Adrenal gland (tissue), 12 donors: Measurements from ENCODE around the gene TEAD1. TPM values are rescaled to one million over a fixed set of nuclear protein-coding genes. Genes with fewer than 3 reads are reported as not detected.

Experiments used
- DNase-seq, 7 donors: peaks; one replicate each; pipeline ENCODE4 v3.0.0-alpha.2; 2019 to 2020
- H3K27ac ChIP-seq, 5 donors: fragments of 200-600 bp; sonication (generic) in 4 of 5; 1 replicate in 3 of 5; 2 replicates in 2 of 5; pipeline versions ENCODE4 v1.5.1 to v1.8.0; 2016 to 2020; ENCODE audit warnings: mild to moderate bottlenecking in 1 of 5
- H3K27me3 ChIP-seq: fragments of 200-600 bp; 2 replicates; pipeline ENCODE4 v1.8.0; 2021
- H3K36me3 ChIP-seq, 2 donors: fragments of 200-600 bp; replicated peaks in 1 of 2; 1 replicate in 1 of 2; 2 replicates in 1 of 2; pipeline versions ENCODE4 v1.5.1 to v1.8.0; 2018 to 2022
- H3K4me1 ChIP-seq, 2 donors: fragments of 200-600 bp; replicated peaks in 1 of 2; 1 replicate in 1 of 2; 2 replicates in 1 of 2; pipeline versions ENCODE4 v1.5.1 to v1.8.0; 2018 to 2021
- H3K4me3 ChIP-seq, 4 donors: fragments of 200-600 bp; sonication (generic) in 3 of 4; one replicate each; pipeline ENCODE4 v1.5.1; 2016 to 2018
- H3K9me3 ChIP-seq, 3 donors: fragments of 200-600 bp; sonication (generic) in 1 of 3; replicated peaks in 1 of 3; 1 replicate in 2 of 3; 2 replicates in 1 of 3; pipeline versions ENCODE4 v1.5.1 to v1.8.0; 2016 to 2021
- CTCF ChIP-seq, 6 experiments: fragments of 450-650 bp in 4 of 6; fragments of 200-600 bp in 2 of 6; sonication (generic) in 1 of 6; IDR thresholded peaks; 1 replicate in 5 of 6; 2 replicates in 1 of 6; pipeline versions ENCODE4 v1.5.1 to v1.8.0; 2016 to 2021; ENCODE audit warnings: antibody characterized with exemption in 6 of 6, mild to moderate bottlenecking in 2 of 6, moderate library complexity in 1 of 6
- POLR2A ChIP-seq, 2 donors: fragments of 450-650 bp; IDR thresholded peaks; one replicate each; pipeline ENCODE4 v1.6.1; 2017; ENCODE audit warnings: antibody characterized with exemption in 2 of 2, mild to moderate bottlenecking in 2 of 2, moderate library complexity in 1 of 2
- WGBS, 4 donors: extraction: QIAGEN DNeasy Blood & Tissue Kit in 2 of 4; methylation state at CpG; one replicate each; pipeline versions ENCODE4 v1.1.5 to v1.1.7; 2013 to 2017; 5-methylcytosine and 5-hydroxymethylcytosine counted together
- intact Hi-C, 2 donors: fragments of 100-400 bp; cut with DNase I; formaldehyde crosslinking; loops; one replicate each; pipeline versions ENCODE4 v1.14.1 to v1.15.0; 2022 to 2023
- polyA plus RNA-seq, 3 donors: library from polyadenylated mRNA; stranded (reverse); fragments of 200-250 nt in 2 of 3; fragments of 350-450 nt in 1 of 3; fragmentation: Illumina TruSeq in 1 of 3; extraction: RNeasy Lipid Tissue Mini Kit (QIAGEN cat#74804) in 1 of 3; gene quantifications; one replicate each; pipeline ENCODE4 v1.2.3, GENCODE V29; 2013 to 2014
- total RNA-seq, 9 donors: library from RNA; depleted of rRNA in 4 of 9; stranded (reverse); fragments of >200 nt in 4 of 9; fragments of 120-200 nt in 1 of 9; fragmentation: NEBNext Ultra II Directional in 1 of 9; extraction: Animal tissue kit (Norgen Biotek cat#: 25700) in 1 of 9; gene quantifications; one replicate each; pipeline versions ENCODE4 v1.1.0 to v1.2.4, GENCODE V29; 2013 to 2023
- donor health status: healthy with polysubstance abuse.
- donor health status: Bipolar disorder and iron deficiency.
- donor health status: DM: yes; HTN: yes; CAD: no.
- donor health status: DM: no; HTN: no; CAD: no.
- donor health status: DM: no; HTN: no; CAD: no.
- donor health status: DM: yes; HTN: yes; CAD: no.

TEAD1 gene
- total and polyA plus RNA-seq, 12 donors, result 3.9 to 49.9 (median 35.1) TPM

DNA sequence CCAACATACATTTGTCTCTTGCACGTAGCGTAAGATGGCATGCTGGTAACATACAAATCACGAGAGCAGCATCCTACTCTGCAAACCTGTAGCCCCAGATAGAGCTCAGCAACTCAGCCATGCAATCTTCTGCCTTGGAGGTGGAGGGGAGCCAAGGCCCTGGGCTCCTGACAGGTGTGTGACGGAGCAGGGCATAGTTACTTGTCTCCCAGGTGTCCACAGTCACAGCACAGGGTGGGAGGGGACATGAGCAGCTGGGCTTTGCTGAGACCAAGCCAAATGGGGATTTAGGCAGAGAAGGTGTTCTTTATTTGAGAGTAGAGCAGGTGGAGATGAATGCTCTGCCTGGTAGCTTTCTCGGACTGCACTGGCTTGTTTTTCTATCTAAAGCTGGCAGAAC lies 111.7 kb downstream of the TEAD1 start:
- intact Hi-C loops, result no loop called here
- TF ChIP-seq POLR2A (IDR thresholded peaks at IDR 0.05) (no peak), CTCF (IDR thresholded peaks at IDR 0.05) (no peak)
- DNase-seq, result no peak

DNA sequence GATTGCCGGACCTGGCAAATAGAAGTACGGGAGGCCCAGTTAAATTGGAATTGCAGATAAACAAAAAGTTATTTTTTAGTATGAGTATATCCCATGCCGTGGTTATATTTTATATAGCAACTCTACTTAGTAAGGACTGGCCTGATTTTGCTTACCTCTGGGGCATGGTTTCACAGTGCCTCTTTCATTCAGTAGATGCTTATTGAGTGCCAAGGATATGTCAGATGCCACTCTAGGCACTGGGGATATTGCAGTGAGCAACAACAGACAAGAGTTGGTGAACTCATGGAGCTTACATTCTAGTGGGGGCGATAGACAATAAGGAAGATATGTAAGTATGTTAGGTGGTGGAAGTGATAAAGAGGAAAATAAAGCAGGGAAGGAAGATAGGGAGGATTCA lies 112.2 kb downstream of the TEAD1 start:
- WGBS, 4 donors, result 95 to 99% (median 96%) methylated on average over 4 of the region's 4 CpGs
- Histone ChIP-seq H3K27ac (no peak overlapping the region), H3K4me3 (no peak overlapping the region), H3K27me3 (no peaks in the 10 kb centered on the region), H3K9me3 (no peaks in the 10 kb centered on the region), H3K36me3 (no peaks in the 10 kb centered on the region), H3K4me1 (peaks cover 0 to 5% of the 10 kb centered on the region in 2 donors)
- DNase-seq, result no peak
- TF ChIP-seq POLR2A (IDR thresholded peaks at IDR 0.05) (no peak), CTCF (IDR thresholded peaks at IDR 0.05) (no peak)
- intact Hi-C loops, result no loop called here

More for the DNA sequence above, 111.7 kb downstream of the TEAD1 start:
- Histone ChIP-seq H3K4me1 (peaks cover 0 to 5% of the 10 kb centered on the region in 2 donors), H3K27ac (no peak overlapping the region), H3K9me3 (no peaks in the 10 kb centered on the region), H3K4me3 (no peak overlapping the region), H3K27me3 (no peaks in the 10 kb centered on the region), H3K36me3 (no peaks in the 10 kb centered on the region)
- 97 to 100% (median 99%) methylated on average over 5 of the region's 5 CpGs for WGBS, 4 donors

GRCh38 chr11:12786891-12787290 lies 112.7 kb downstream of the TEAD1 start:
- no peaks in the 10 kb centered on the region for H3K9me3 ChIP-seq
- peaks cover 0 to 5% of the 10 kb centered on the region in 2 donors for H3K4me1 ChIP-seq
- DNase-seq, result no peak
- H3K27ac ChIP-seq, result no peak overlapping the region
- H3K27me3 ChIP-seq, result no peaks in the 10 kb centered on the region
- no peaks in the 10 kb centered on the region for H3K36me3 ChIP-seq
- H3K4me3 ChIP-seq, result no peak overlapping the region
- TF ChIP-seq CTCF (IDR thresholded peaks at IDR 0.05) (no peak), POLR2A (IDR thresholded peaks at IDR 0.05) (no peak)
- WGBS, 4 donors, result 87 to 96% (median 94%) methylated on average over 5 of the region's 5 CpGs
- intact Hi-C loops, result no loop called here

DNA sequence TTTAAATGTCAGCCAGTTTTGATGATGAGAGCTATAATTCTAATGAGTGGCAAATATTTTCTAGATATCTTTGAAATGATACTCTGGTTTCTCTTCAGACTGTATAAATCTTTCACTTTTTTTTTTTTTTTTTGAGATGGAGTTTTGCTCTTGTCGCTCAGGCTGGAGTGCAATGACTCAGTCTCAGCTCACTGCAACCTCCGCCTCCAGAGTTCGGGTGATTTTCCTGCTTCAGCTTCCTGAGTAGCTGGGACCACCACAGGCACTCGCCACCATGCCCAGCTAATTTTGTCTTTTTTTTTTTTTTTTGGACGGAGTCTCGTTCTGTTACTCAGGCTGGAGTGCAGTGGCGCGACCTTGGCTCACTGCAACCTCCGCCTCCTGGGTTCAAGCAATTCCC lies 113.6 kb downstream of the TEAD1 start:
- Histone ChIP-seq H3K4me3 (peak overlapping the region in 1 of 4 donors; percentile 32), H3K4me1 (peaks cover 0 to 7% of the 10 kb centered on the region in 2 donors), H3K9me3 (no peaks in the 10 kb centered on the region), H3K27ac (no peak overlapping the region), H3K36me3 (no peaks in the 10 kb centered on the region), H3K27me3 (no peaks in the 10 kb centered on the region)
- peak; percentile 34 to 66 (median 48) for DNase-seq
- TF ChIP-seq CTCF (IDR thresholded peaks at IDR 0.05), result no peak
- no peak for TF ChIP-seq POLR2A (IDR thresholded peaks at IDR 0.05)
- intact Hi-C loops, result no loop called here
- 34 to 45% (median 40%) methylated on average over 9 of the region's 9 CpGs for WGBS, 4 donors
